Right atrium auricular region (tissue), 2 donors: ENCODE data around the gene PTCH1. TPM values are rescaled to one million over a fixed set of nuclear protein-coding genes. Genes with fewer than 3 reads are reported as not detected.

ENCODE experiments used
- DNase-seq: peaks from one replicate; pipeline ENCODE4 v3.0.0-alpha.2; 2019; ENCODE audit warnings: low spot score
- H3K27ac ChIP-seq, 2 donors: fragments of 200-600 bp; sonication (generic); 1 replicate in 1 of 2; 2 replicates in 1 of 2; pipeline ENCODE4 v1.5.1; 2016 to 2019
- H3K27me3 ChIP-seq, 2 donors: fragments of 200-600 bp; sonication (generic); one replicate each; pipeline versions ENCODE4 v1.5.1 to v1.6.0; 2017 to 2019
- H3K36me3 ChIP-seq: fragments of 200-600 bp; sonication (generic); one replicate; pipeline ENCODE4 v1.5.1; 2016
- H3K4me1 ChIP-seq, 2 donors: fragments of 200-600 bp; sonication (generic); one replicate each; pipeline versions ENCODE4 v1.5.1 to v1.6.0; 2017 to 2019
- H3K4me3 ChIP-seq, 2 donors: fragments of 200-600 bp; sonication (generic); 1 replicate in 1 of 2; 2 replicates in 1 of 2; pipeline ENCODE4 v1.5.1; 2017 to 2019; ENCODE audit warnings: mild to moderate bottlenecking in 1 of 2, moderate library complexity in 1 of 2
- H3K9me3 ChIP-seq, 2 donors: fragments of 200-600 bp; sonication (generic); one replicate each; pipeline ENCODE4 v1.5.1; 2019
- CTCF ChIP-seq, 2 donors: fragments of 200-600 bp; sonication (generic); IDR thresholded peaks; one replicate each; pipeline ENCODE4 v1.5.1; 2019; ENCODE audit warnings: antibody characterized with exemption in 2 of 2
- total RNA-seq, 2 donors: library from RNA; depleted of rRNA; stranded (reverse); fragments of >200 nt; gene quantifications; one replicate each; pipeline ENCODE4 v1.1.0, GENCODE V29; 2016

PTCH1 gene
- 1 to 10 TPM; 5.4 to 6.3 TPM for total RNA-seq

GRCh38 chr9:95516734-95517558 lies at the start of gene PTCH1:
Gene PTCH1, minus strand, starts transcription at chr9:95516971.
- H3K27ac ChIP-seq: peak within 1 kb of the TSS in 1 of 2 donors; percentile 57
- TF ChIP-seq CTCF (IDR thresholded peaks at IDR 0.05): peak in 1 of 2 donors; percentile 14
- H3K9me3 ChIP-seq: no peaks in the 10 kb centered on the region
- H3K4me3 ChIP-seq: peak within 1 kb of the TSS; percentile 48 to 62
- DNase-seq: no peak
- no peaks in the 10 kb centered on the region for H3K36me3 ChIP-seq
- H3K4me1 ChIP-seq: peaks cover 0 to 27% of the 10 kb centered on the region in 2 donors
- no peaks in the 10 kb centered on the region for H3K27me3 ChIP-seq

- DNase-seq: no peak
Measured at GRCh38 chr9:95565982-95566381, 49.2 kb upstream of the PTCH1 start.

GRCh38 chr9:95561913-95562312 lies 45.1 kb upstream of the PTCH1 start:
- Histone ChIP-seq H3K9me3 (no peaks in the 10 kb centered on the region), H3K36me3 (no peaks in the 10 kb centered on the region), H3K4me3 (no peak overlapping the region), H3K4me1 (no peaks in the 10 kb centered on the region), H3K27me3 (no peaks in the 10 kb centered on the region), H3K27ac (no peak overlapping the region)
- no peak for TF ChIP-seq CTCF (IDR thresholded peaks at IDR 0.05)
- DNase-seq: no peak

More at GRCh38 chr9:95565982-95566381, 49.2 kb upstream of the PTCH1 start:
- no peak for TF ChIP-seq CTCF (IDR thresholded peaks at IDR 0.05)
- H3K4me1 ChIP-seq: peaks cover 0 to 11% of the 10 kb centered on the region in 2 donors
- H3K27ac ChIP-seq: no peak overlapping the region
- no peaks in the 10 kb centered on the region for H3K9me3 ChIP-seq
- H3K27me3 ChIP-seq: no peaks in the 10 kb centered on the region
- no peaks in the 10 kb centered on the region for H3K36me3 ChIP-seq
- no peak overlapping the region for H3K4me3 ChIP-seq

- Histone ChIP-seq H3K27ac (no peak overlapping the region), H3K36me3 (no peaks in the 10 kb centered on the region), H3K9me3 (no peaks in the 10 kb centered on the region), H3K4me1 (peaks cover 0 to 5% of the 10 kb centered on the region in 2 donors), H3K4me3 (no peak overlapping the region), H3K27me3 (no peaks in the 10 kb centered on the region)
- no peak for DNase-seq
- TF ChIP-seq CTCF (IDR thresholded peaks at IDR 0.05): no peak
Measured at GRCh38 chr9:95557142-95557541, 40.4 kb upstream of the PTCH1 start.

GRCh38 chr9:95556521-95556920 lies 39.8 kb upstream of the PTCH1 start:
- Histone ChIP-seq H3K36me3 (no peaks in the 10 kb centered on the region), H3K27ac (no peak overlapping the region), H3K27me3 (no peaks in the 10 kb centered on the region), H3K4me3 (no peak overlapping the region), H3K4me1 (peaks cover 0 to 5% of the 10 kb centered on the region in 2 donors), H3K9me3 (no peaks in the 10 kb centered on the region)
- DNase-seq: no peak
- TF ChIP-seq CTCF (IDR thresholded peaks at IDR 0.05): no peak
